Measurements from ENCODE around the gene SCGB3A1.

DNA sequence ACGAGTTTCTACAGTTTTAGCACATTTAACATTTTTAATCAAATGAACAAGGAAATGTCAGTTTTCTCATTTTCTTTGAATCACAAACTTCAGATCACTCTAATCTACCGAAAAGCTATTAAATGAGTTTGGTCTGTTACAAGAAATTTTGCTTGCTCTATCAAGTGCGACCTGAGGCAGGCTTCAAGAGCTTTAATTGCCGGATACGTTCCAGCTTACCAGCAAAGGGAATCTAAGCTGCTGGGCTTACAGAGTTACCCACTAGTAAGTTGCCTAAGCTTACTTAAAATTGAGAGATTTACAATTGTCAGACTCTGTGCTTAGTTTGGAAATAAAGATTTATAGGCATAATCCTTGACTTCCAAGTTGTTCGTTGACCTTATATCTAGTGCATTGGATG is 10.6 kb downstream of the SCGB3A1 start:
- TF ChIP-seq, protein P1, sequence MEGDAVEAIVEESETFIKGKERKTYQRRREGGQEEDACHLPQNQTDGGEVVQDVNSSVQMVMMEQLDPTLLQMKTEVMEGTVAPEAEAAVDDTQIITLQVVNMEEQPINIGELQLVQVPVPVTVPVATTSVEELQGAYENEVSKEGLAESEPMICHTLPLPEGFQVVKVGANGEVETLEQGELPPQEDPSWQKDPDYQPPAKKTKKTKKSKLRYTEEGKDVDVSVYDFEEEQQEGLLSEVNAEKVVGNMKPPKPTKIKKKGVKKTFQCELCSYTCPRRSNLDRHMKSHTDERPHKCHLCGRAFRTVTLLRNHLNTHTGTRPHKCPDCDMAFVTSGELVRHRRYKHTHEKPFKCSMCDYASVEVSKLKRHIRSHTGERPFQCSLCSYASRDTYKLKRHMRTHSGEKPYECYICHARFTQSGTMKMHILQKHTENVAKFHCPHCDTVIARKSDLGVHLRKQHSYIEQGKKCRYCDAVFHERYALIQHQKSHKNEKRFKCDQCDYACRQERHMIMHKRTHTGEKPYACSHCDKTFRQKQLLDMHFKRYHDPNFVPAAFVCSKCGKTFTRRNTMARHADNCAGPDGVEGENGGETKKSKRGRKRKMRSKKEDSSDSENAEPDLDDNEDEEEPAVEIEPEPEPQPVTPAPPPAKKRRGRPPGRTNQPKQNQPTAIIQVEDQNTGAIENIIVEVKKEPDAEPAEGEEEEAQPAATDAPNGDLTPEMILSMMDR (conservative IDR thresholded peaks at IDR 0.05; ENCODE audit: low read length) = no peak
- no peak for TF ChIP-seq EZH2phosphoT487 (IDR thresholded peaks at IDR 0.05; ENCODE audit: borderline replicate concordance)

Measured in Loucy (cell line).